ENCODE results near the gene PTPRM.

PTPRM gene

GRCh38 chr18:8212896-8213780 lies 646.0 kb downstream of the PTPRM start:
- no peak for DNase-seq (ENCODE audit: low read depth in 2 of 3, low spot score in 1 of 3)

GRCh38 chr18:8215741-8216140 lies 648.6 kb downstream of the PTPRM start:
- DNase-seq (ENCODE audit: low read depth in 2 of 3, low spot score in 1 of 3), result no peak

- DNase-seq (ENCODE audit: low read depth in 2 of 3, low spot score in 1 of 3), result no peak
These were observed 650.0 kb downstream of the PTPRM start for GRCh38 chr18:8217051-8217564.

- DNase-seq (ENCODE audit: low read depth in 2 of 3, low spot score in 1 of 3), result no peak
These were observed 651.1 kb downstream of the PTPRM start for GRCh38 chr18:8218197-8218596.

- no peak for DNase-seq (ENCODE audit: low read depth in 2 of 3, low spot score in 1 of 3)
These were observed 654.3 kb downstream of the PTPRM start for GRCh38 chr18:8221452-8221851.

DNA sequence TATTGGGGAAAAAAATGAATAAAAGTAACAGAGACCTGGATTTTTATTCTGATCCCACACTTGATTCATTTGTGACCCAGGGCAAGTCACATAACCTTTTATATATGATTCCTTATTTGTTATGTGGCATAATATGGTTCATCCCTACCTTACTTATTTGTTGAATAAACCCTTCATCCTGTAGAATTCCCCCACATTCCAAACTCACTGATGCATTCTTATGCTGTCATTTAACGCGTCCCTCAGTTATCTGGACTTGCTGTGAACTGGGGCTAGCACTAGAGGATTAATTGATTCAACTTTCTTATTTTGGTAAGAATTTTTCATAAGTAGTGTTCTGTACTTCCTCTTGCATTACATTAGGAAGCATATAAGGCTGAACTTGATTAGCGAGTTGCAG lies 657.5 kb downstream of the PTPRM start:
- no peak for DNase-seq (ENCODE audit: low read depth in 2 of 3, low spot score in 1 of 3)

GRCh38 chr18:8229040-8229439 lies 661.9 kb downstream of the PTPRM start:
- DNase-seq (ENCODE audit: low read depth in 2 of 3, low spot score in 1 of 3), result no peak

GRCh38 chr18:8229787-8230186 lies 662.7 kb downstream of the PTPRM start:
- no peak for DNase-seq (ENCODE audit: low read depth in 2 of 3, low spot score in 1 of 3)

DNA sequence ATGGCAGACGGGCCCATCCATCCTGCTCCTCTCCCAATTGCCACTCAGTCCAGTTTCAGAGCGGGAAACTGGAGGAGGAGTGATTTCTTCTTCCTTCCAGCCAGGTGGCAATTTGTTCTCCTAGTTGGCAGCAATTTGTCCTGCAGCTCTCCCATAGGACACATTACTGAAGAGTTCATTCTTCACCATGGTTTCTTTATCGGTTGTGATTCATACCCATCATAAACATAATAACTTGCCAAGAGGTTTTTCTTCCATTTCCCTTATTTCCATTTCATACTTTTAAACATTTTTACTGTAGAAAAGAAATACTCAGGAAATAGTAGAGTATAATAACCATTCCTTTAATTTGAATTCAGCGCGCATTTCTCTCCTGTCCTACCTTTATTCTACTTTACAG lies 664.2 kb downstream of the PTPRM start:
- DNase-seq (ENCODE audit: low read depth in 2 of 3, low spot score in 1 of 3), result no peak

GRCh38 chr18:8232791-8233190 lies 665.7 kb downstream of the PTPRM start:
- no peak for DNase-seq (ENCODE audit: low read depth in 2 of 3, low spot score in 1 of 3)

GRCh38 chr18:8235894-8236293 lies 668.8 kb downstream of the PTPRM start:
- no peak for DNase-seq (ENCODE audit: low read depth in 2 of 3, low spot score in 1 of 3)

DNA sequence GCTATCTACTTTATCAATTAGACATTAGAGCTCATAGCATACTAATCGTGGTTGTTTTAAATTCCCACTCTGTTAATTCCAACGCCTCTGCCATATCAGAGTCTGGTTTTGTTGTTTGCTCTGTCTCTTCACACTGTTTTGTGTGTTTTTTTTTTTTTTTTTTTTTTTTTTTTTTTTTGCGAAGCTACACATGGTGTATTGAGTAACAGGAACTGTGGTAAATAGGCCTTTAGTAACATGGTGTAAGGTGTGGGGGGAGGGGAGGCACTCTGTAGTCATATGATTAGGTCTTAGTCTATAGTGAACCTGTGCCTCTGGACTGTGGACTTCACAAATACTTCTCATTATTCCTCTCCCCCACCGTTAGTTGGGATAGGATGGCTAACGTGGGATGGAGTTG lies 671.4 kb downstream of the PTPRM start:
- DNase-seq (ENCODE audit: low read depth in 2 of 3, low spot score in 1 of 3), result no peak

- no peak for DNase-seq (ENCODE audit: low read depth in 2 of 3, low spot score in 1 of 3)
These were observed 674.6 kb downstream of the PTPRM start for GRCh38 chr18:8241731-8242130.

GRCh38 chr18:8242151-8242696 lies 675.1 kb downstream of the PTPRM start:
- no peak for DNase-seq (ENCODE audit: low read depth in 2 of 3, low spot score in 1 of 3)

DNA sequence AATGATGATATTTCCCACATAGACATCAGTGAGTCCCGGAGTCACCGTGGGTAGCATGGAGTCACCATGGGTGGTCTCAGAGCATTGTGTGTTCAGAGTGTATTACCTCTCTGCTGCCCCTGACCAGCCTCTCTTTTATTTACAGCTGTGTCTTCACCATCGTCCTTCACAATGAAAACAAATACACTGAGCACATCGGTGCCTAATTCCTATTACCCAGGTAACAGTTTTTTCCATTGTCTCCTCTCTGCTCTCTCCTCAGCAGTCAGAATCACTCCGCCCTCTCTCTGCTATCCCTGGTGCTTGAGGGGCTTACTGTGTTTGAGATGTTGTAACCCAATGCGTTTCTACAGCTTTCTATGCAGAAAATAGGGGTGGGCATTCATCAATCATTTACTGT lies 680.6 kb downstream of the PTPRM start:
- DNase-seq (ENCODE audit: low read depth in 2 of 3, low spot score in 1 of 3), result no peak

DNA sequence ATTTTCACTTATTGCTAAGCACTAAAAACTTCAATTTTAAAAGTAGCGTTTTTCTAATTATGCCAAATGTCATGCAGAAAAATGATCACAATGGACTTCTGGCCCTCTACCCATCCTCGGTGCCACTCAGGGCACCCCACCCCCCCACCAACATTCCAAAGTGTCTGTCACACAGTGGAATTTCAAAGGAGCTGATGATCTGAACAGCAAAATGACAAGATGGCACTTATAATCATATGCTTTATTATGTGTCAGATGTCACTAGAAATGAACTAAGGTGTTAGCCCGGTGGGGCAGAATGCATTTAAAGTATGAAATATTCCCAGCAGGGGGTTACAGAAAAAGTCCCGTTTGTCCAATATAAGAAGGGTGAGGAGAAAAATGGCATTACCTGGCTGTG lies 681.5 kb downstream of the PTPRM start:
- DNase-seq (ENCODE audit: low read depth in 2 of 3, low spot score in 1 of 3), result no peak

- DNase-seq (ENCODE audit: low read depth in 2 of 3, low spot score in 1 of 3), result no peak
These were observed 682.7 kb downstream of the PTPRM start for GRCh38 chr18:8249811-8250210.

DNA sequence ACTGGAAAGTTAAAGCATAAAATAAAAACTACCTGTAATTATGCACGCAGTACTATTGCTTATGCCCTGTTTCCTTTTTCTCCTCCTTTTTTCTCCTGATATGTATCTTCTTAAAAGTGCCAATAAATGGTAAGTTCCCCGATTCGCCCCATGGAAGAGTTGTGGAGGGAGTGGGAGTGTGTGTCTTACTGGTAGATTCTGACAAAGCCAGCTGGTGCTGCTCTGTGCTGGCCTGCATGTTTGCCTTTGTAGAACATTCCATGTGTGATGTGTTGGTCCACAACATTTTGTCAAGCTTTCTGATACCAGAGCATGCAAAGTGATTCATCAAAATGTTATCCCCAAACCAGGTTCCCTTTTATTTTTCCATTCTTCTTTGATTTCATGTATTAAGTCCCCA lies 685.3 kb downstream of the PTPRM start:
- no peak for DNase-seq (ENCODE audit: low read depth in 2 of 3, low spot score in 1 of 3)

GRCh38 chr18:8253944-8254343 lies 686.8 kb downstream of the PTPRM start:
- no peak for DNase-seq (ENCODE audit: low read depth in 2 of 3, low spot score in 1 of 3)

DNA sequence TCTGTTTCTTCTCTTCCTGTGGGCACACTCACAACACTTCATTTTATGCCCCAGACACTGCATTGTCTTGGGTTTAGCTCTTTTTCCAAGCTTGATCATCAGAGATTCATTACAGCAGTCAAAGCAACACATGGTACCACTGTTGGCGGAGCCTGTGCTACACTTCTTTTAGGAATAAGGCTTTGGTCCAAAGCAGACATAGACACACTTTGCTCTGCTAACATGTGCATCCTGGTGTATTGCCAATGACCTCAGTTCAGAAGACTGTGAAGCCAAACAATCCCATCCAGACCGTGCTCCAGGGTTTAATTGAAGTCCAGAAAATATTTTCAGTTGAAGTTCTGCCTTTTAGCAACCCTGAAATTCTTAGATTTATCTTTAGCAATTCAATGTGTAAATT lies 687.5 kb downstream of the PTPRM start:
- DNase-seq (ENCODE audit: low read depth in 2 of 3, low spot score in 1 of 3), result no peak

DNA sequence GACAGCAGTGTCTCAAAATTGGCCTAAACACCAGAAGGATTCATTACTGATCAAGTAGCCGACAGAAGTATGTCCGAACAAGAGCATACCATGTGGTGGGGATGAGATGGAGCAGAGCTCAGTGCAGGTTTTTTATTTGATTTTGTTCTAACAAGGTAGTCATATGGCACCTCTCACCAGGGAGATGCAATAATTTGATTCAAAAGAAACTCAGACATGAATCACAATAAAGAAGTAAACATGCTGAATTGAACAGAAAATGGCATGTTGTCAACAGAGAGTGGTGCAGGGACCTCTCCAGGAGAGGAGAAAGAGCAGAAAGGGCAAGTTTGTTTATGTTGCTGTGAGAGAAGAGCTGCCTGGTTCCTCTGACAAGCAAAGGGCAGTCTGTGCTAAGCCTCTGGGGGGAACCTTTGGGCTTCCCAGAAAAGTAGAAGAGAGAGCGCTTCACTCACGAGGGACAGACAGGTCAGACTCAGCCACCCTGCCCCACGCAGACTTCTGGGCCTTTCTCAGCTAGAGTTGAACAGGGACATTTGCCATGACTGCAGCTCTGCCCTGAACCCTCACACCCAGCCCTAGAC lies 690.8 kb downstream of the PTPRM start:
- no peak for DNase-seq (ENCODE audit: low read depth in 2 of 3, low spot score in 1 of 3)

GRCh38 chr18:8260319-8260718 lies 693.2 kb downstream of the PTPRM start:
- no peak for DNase-seq (ENCODE audit: low read depth in 2 of 3, low spot score in 1 of 3)

All from stimulated activated CD4-positive, alpha-beta T cell treated with anti-CD3 and anti-CD28 coated beads, Interleukin-12 subunit alpha, Interleukin-12 subunit beta, amount 100 ng/mL, for 48 hours (primary cell).